Endometrial microvascular endothelial cells (primary cell): ENCODE results near the gene WDR45B. TPM values are rescaled to one million over a fixed set of nuclear protein-coding genes. Genes with fewer than 3 reads are reported as not detected.

Source experiments
- in situ Hi-C: cut with HindIII; loops from 2 replicates; pipeline ENCODE4 v1.10.0; 2017; ENCODE audit warnings: low sequenced_read_pairs, low pct_unique_long_range_greater_than_20kb; ENCODE audit errors: inconsistent ontology term
- total RNA-seq: library from RNA; depleted of rRNA; stranded (reverse); fragments of >200 nt; gene quantifications from one replicate; pipeline ENCODE4 v1.2.3, GENCODE V29; 2015; ENCODE audit errors: inconsistent ontology term

Gene WDR45B
- total RNA-seq, 1 donor from 2014 or later = 82.6 TPM

- in situ Hi-C loops = no loop called here
These were observed 38.6 kb downstream of the WDR45B start for GRCh38 chr17:82609655-82610054.

DNA sequence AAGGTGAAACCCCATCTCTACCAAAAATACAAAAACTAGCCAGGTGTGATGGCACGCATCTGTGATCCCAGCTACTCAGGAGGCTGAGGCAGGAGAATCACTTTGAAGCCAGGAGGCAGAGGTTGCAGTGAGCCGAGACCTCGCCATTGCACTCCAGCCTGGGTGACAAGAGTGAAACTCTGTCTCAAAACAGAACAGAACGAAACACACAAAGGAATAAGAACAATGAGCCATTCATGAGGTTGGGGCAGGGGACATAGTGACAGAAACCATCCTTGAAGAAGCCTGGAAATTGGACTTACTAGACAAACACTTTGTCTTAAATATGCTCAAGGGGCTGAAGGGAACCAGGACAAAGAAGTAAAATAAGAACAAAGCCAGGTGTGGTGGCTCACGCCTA lies 39.4 kb downstream of the WDR45B start:
- in situ Hi-C loops = no loop called here

DNA sequence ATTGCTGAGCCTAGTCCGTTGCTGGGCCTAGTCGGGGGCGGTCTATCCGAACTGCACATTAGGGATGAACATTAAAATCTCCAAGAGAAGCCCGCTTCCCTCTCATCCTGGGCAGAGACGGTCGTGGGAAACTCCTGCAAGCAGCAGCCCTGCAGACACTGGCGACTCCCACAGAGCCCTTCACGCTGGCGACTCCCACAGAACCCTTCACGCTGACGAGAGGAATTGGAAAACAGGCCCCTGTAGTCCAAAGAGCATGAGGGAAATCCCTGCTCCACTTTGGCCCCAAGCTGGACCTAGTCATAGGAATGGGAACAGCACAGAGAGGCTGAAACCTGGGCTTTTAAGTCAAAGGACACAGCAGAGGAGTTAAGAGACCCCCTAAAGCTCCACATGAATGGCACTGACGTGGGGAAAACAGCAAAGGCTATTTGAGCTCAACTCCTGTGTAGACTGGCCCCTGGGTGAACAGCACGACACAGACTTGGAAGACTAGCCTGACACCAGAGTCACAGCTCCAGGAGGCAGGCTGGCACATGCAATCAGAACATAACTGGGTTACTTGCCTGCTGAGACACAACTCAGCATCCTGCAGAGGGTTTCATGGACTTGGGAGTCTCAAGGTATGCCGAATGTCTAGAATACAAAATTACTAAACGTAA lies 42.2 kb downstream of the WDR45B start:
- in situ Hi-C loops = no loop called here

GRCh38 chr17:82604532-82604931 lies 43.7 kb downstream of the WDR45B start:
- in situ Hi-C loops = no loop called here

DNA sequence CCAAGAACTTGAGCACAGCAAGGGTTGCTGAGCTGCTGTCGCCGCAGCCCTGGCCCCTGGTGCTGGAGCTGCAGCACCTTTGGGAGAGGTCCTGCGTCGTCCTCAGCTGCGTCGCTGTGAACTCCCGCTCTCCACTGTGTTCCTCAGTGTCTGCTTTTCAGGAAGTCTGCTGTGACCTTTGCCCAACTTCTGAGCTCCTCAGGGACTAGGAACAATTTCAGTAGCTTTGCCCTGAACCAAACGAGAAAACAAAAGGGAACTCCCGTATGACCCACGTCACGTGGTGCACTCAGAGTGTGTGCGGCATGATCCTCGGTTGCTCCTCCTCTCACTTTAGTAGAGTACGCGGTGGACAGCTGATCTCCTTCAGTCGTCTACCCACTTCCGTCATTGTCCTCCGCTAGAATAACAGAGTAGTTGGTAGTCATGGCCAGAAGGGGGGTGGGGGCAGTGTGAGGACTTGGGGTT lies 44.2 kb downstream of the WDR45B start:
- in situ Hi-C loops = no loop called here

DNA sequence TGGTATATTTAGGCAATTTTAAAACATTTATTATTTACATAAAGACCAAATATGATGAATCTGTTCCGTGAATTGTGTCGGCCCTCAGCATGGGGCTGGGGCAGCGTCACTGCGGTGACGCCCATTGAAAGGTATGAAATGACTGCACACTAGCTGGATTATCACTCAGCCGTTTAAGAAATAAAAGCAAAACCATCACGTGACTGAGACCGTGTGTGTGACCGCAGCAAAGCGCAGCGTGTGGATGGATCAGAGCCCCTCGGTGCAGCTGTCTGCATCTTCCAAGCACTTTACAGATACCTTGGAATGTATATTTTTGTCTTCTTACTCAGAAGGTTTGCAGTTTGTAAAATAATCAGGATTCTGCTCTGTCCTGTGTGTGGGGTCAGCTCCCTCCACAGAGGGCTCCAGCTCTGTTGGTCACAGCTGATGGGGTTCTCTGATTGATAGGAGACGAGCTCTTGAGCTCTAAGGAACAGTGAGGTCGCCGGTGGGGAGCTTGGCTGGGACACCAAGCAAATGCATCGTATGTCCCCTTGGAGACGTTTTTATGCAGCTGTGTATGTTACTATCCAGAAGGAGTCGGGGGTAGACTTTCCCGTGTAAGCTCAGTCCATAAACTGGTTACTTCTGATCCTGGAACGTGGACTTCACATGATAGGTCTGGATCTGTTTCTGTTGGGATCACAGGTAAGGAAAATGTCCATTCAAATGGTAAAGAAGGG lies 45.1 kb downstream of the WDR45B start:
- in situ Hi-C loops = no loop called here

- in situ Hi-C loops = no loop called here
These were observed 45.8 kb downstream of the WDR45B start for GRCh38 chr17:82602487-82602886.

GRCh38 chr17:82601447-82602000 lies 46.7 kb downstream of the WDR45B start:
- in situ Hi-C loops = no loop called here

- in situ Hi-C loops = no loop called here
These were observed 47.4 kb downstream of the WDR45B start for GRCh38 chr17:82600731-82601446.

DNA sequence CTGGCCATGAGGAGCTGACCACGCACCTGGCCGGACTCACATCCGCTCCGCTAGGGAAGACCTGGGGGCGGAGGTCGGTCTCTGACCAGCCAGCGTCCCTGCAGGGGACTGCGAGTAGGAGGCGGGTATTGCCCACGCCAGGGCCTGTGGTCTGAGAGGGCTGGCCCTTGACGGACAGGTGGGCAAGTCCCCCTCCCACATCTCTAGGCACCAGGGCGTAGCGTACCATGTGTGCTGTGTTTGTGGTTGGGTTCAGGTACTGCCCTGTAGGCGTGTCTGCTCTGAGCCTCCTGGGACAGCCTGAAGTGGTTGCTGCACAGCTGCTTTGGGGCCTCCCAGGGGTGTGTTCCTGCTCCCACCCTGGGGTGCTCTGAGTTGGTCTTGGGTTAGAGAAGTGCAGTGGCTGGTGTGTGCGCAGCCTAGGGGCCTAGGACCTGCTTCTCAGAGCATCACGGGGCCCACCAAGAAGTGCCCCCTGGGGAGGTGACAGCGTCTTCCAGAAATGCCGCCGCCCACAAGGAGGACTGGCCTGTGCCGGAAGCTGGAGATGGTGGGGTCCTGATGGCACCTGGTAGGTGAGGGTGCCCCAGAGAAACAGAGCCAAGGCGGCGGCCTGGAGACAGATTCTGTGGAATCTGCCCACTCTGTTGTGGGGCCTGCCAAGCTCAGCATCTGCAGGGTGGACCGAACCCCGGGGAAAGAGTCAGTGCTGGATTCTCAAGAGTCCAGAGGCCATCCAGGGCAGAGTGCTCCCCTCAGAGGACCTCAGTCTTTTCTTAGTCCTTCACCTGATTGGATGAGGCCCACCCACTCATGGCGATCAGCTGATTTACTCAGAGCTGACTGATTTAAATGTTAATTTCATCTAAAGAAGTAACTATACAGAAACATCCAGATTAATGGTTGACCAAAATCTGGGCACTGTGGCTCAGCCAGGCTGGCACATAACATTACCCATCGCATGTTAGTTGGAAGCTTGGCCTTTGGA lies 48.3 kb downstream of the WDR45B start:
- in situ Hi-C loops = no loop called here

DNA sequence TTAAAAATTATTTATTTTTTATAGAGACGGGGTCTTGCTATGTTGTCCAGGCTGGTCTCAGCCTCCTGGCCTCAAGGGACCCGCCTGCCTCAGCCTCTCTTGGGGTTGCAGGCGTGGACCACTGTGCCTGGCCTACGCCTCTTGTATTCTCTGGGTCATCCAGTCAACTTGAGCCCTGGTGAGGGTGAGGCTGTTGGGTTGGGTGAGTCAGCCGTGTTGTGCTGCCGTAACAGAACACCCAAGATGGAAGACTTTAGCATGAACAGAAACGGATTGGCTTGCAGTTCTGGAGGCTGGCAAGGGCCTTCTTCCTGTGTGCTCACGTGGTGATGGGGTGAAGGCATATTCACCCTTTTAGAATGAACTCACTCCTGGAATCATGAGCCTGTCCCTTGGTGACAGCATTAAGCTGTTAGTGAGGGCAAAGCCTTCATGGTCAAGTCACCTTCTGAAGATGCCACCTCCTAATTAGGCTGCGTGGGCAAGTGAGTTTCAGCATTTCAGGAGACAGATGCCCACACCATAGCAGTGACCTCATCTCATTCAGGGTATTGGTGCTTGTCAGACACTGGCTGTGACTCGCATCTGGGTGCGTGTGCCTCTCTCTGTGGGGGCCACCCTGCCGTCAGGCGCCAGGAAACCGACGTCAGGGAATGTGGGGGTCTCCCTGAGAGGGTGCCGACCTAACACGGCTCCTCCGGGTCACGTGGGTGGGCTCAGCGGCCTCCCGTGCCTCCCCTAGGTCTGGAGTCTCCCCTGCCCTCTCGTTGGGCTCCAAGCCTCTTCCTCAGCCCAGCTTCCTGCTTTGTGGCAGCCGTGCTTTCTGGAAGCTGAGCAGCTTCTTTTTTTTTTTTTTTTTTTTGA lies 49.8 kb downstream of the WDR45B start:
- in situ Hi-C loops = no loop called here

DNA sequence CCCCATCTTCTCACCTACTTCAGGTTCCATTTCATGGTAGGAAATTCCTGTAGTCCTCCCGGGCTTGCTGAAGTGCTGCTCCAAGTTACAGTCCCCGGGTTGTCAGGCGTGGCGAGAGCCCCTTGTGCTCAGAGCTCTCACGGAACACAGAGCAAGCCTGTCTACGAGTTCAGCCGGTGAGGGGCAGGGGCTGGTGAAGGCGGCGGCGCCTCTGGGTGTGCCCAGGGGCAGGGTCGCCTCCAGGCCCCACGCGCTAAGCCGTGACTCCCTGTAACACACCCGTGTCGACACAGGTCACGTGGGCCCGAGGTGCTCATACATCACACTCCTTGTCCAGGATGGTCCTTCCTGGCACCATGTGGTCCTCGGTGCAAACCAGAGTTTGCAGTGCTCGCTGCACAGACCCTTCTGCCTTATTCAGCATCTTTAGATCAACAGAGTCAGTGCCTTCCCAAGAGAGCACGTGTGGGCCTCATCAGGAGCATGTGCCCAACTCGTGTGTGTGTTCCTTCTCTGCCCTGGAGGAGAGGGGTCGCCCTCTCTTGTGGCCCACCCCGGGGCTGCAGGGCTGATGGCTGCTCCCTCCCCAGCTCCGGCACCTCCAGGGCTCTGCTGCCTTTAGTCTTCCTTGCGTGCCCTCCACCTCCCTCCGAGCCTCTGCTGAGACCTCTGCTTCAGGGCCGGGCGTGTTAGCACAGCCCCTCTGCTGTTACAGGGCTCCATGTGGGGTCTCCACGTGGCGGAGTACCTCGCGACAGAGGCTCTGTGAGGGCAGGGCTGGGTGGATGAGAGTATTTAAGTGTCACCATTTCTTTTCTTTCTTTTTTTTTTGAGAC lies 51.2 kb downstream of the WDR45B start:
- in situ Hi-C loops = no loop called here

GRCh38 chr17:82596296-82596695 lies 51.9 kb downstream of the WDR45B start:
- in situ Hi-C loops = no loop called here

GRCh38 chr17:82595893-82596292 lies 52.4 kb downstream of the WDR45B start:
- in situ Hi-C loops = no loop called here

DNA sequence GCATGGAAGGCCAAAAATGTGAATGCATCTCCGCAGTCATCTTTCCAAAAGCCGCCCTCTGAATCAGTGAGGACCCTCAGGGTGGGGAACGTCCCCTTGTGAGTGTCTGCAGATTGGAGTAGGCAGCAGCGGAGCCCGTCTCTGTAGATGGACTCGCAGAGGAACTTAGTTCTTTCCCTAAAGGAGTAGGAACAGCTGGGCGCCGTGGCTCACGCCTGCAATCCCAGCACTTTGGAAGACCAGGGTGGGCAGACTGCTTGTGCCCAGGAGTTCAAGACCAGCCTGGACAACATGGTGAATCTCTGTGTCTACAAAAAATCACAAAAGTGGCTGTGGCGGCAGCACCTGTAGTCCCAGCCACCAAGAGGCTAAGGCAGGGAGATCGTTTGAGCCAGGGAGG lies 53.7 kb downstream of the WDR45B start:
- in situ Hi-C loops = no loop called here

- in situ Hi-C loops = no loop called here
These were observed 54.6 kb downstream of the WDR45B start for GRCh38 chr17:82593590-82594087.
